ENCODE data around the gene LCTL. TPM values are rescaled to one million over a fixed set of nuclear protein-coding genes. Genes with fewer than 3 reads are reported as not detected.
"Not testable (repeated sequence)": the region's sequence is repeated elsewhere in the genome, so short reads cannot be mapped to it uniquely, and the experiment has no call there.

The LCTL gene
- total and polyA plus RNA-seq, 2 donors (not counting 1 experiment from before 2014, with no cell fraction given): not detected

- DNase-seq (no peak), ATAC-seq (ENCODE audit: low read depth) (no peak)
- H4K20me1 ChIP-seq (ENCODE audit: control insufficient read depth, insufficient read depth, low read length, poor library complexity, severe bottlenecking): no peaks in the 10 kb centered on the region
- H3K79me2 ChIP-seq (ENCODE audit: control insufficient read depth, insufficient read depth, low read length): no peaks in the 10 kb centered on the region
- H2AFZ ChIP-seq (ENCODE audit: insufficient read depth, low read depth, low read length, poor library complexity, severe bottlenecking): no peak overlapping the region
- Mint-ChIP-seq H3K9me3 (ENCODE audit: insufficient read depth) (no peaks in the 10 kb centered on the region), H3K4me1 (no peaks in the 10 kb centered on the region), H3K4me3 (no peak overlapping the region), H3K27me3 (peaks cover 13% of the 10 kb centered on the region), H3K27ac (no peak overlapping the region)
- intact Hi-C loops (cut with micrococcal nuclease): no loop called here
- WGBS (ENCODE audit: insufficient coverage): 98% methylated on average over 4 of the region's 4 CpGs
- H3K9ac ChIP-seq (ENCODE audit: low read length): no peak overlapping the region
- peaks cover 0 to 8% (median 0%) of the 10 kb centered on the region in 3 donors for H3K9me3 ChIP-seq (ENCODE audit: control extremely low read depth in 1 of 3, control insufficient read depth in 2 of 3, insufficient read depth in 1 of 3, low read length in 2 of 3)
- no peaks in the 10 kb centered on the region for H3K36me3 ChIP-seq (replicated peaks in 1 of 2; ENCODE audit: control extremely low read depth in 1 of 2, control insufficient read depth in 1 of 2, extremely low read depth in 1 of 2, insufficient read depth in 2 of 2, low read length in 1 of 2)
- H3K27ac ChIP-seq (ENCODE audit: low read length in 2 of 2): no peak overlapping the region
- TF ChIP-seq CTCF (IDR thresholded peaks at IDR 0.05) (no peak), EZH2 (IDR thresholded peaks at IDR 0.05; ENCODE audit: borderline replicate concordance, insufficient read depth, low read depth, low read length, poor library complexity, severe bottlenecking) (no peak)
- H3K4me3 ChIP-seq (ENCODE audit: control extremely low read depth in 1 of 5, extremely low read depth in 1 of 5, insufficient read depth in 1 of 5, low read depth in 2 of 5, low read length in 4 of 5): no peak overlapping the region
- no peaks in the 10 kb centered on the region for H3K4me1 ChIP-seq (ENCODE audit: control insufficient read depth in 2 of 2, insufficient read depth in 2 of 2, low read length in 2 of 2)
- ChIA-PET CTCF (no interaction called here), POLR2A (no interaction called here)
- no peak overlapping the region for H3K4me2 ChIP-seq (replicated peaks; ENCODE audit: low read depth, low read length, poor library complexity, severe bottlenecking)
- H3K27me3 ChIP-seq (replicated peaks in 1 of 4; ENCODE audit: control extremely low read depth in 1 of 4, control insufficient read depth in 3 of 4, insufficient read depth in 4 of 4, low read length in 3 of 4): peaks cover 0 to 14% (median 6%) of the 10 kb centered on the region in 4 experiments
Observed at GRCh38 chr15:66591322-66591862, 25.6 kb upstream of the LCTL start.

DNA sequence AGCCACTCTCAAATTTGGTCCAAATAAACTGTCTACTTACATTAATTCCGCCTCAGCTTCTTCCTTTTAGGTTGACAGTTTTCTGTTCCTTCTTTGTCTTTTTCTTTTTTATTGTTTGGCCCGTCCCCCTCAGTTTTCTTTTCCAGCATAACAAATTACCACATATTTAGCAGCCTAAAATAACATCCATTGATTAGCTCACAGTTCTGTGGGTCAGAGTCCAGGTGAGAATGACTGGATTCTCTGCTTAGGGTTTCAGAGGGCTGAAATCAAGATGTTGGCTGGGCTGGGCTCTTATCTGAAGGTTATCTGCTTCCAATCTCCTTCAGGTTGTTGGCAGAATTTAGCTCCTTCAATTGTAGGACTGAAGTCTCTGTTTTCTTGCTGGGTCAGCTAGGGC lies 24.6 kb upstream of the LCTL start:
- H3K9ac ChIP-seq (ENCODE audit: low read length): no peak overlapping the region
- no peak overlapping the region for H3K27ac Mint-ChIP-seq
- peaks cover 16% of the 10 kb centered on the region for H3K27me3 Mint-ChIP-seq
- no peaks in the 10 kb centered on the region for H3K36me3 ChIP-seq (replicated peaks in 1 of 2; ENCODE audit: control extremely low read depth in 1 of 2, control insufficient read depth in 1 of 2, extremely low read depth in 1 of 2, insufficient read depth in 2 of 2, low read length in 1 of 2)
- no peak overlapping the region for H3K27ac ChIP-seq (ENCODE audit: low read length in 2 of 2)
- ChIA-PET CTCF (interaction anchor here (1.8 kb wide), 1 partner anchor 28 kb away, joined by 4 read pairs; no protein-coding TSS in a partner anchor), POLR2A (no interaction called here)
- TF ChIP-seq CTCF (IDR thresholded peaks at IDR 0.05) (no peak), EZH2 (IDR thresholded peaks at IDR 0.05; ENCODE audit: borderline replicate concordance, insufficient read depth, low read depth, low read length, poor library complexity, severe bottlenecking) (no peak)
- H3K4me1 ChIP-seq (ENCODE audit: control insufficient read depth in 2 of 2, insufficient read depth in 2 of 2, low read length in 2 of 2): no peaks in the 10 kb centered on the region
- intact Hi-C loops (cut with micrococcal nuclease): no loop called here
- ATAC-seq (ENCODE audit: low read depth): no peak
- H3K4me2 ChIP-seq (replicated peaks; ENCODE audit: low read depth, low read length, poor library complexity, severe bottlenecking): no peak overlapping the region
- H2AFZ ChIP-seq (ENCODE audit: insufficient read depth, low read depth, low read length, poor library complexity, severe bottlenecking): no peak overlapping the region
- H4K20me1 ChIP-seq (ENCODE audit: control insufficient read depth, insufficient read depth, low read length, poor library complexity, severe bottlenecking): no peaks in the 10 kb centered on the region
- H3K4me1 Mint-ChIP-seq: no peaks in the 10 kb centered on the region
- WGBS (ENCODE audit: insufficient coverage): no CpG with 5 or more reads among the region's 2 CpGs
- peaks cover 0 to 19% (median 6%) of the 10 kb centered on the region in 4 experiments for H3K27me3 ChIP-seq (replicated peaks in 1 of 4; ENCODE audit: control extremely low read depth in 1 of 4, control insufficient read depth in 3 of 4, insufficient read depth in 4 of 4, low read length in 3 of 4)
- no peaks in the 10 kb centered on the region for H3K9me3 Mint-ChIP-seq (ENCODE audit: insufficient read depth)
- no peak overlapping the region for H3K4me3 ChIP-seq (ENCODE audit: control extremely low read depth in 1 of 5, extremely low read depth in 1 of 5, insufficient read depth in 1 of 5, low read depth in 2 of 5, low read length in 4 of 5)
- DNase-seq: no peak
- H3K9me3 ChIP-seq (ENCODE audit: control extremely low read depth in 1 of 3, control insufficient read depth in 2 of 3, insufficient read depth in 1 of 3, low read length in 2 of 3): peaks cover 0 to 8% (median 0%) of the 10 kb centered on the region in 3 donors
- H3K4me3 Mint-ChIP-seq: no peak overlapping the region
- no peaks in the 10 kb centered on the region for H3K79me2 ChIP-seq (ENCODE audit: control insufficient read depth, insufficient read depth, low read length)

GRCh38 chr15:66589429-66589828 lies 23.6 kb upstream of the LCTL start:
- WGBS (ENCODE audit: insufficient coverage): 96% methylated on average over 4 of the region's 6 CpGs
- peaks cover 16% of the 10 kb centered on the region for H3K27me3 Mint-ChIP-seq
- H4K20me1 ChIP-seq (ENCODE audit: control insufficient read depth, insufficient read depth, low read length, poor library complexity, severe bottlenecking); H3K27ac Mint-ChIP-seq; H3K9me3 ChIP-seq (ENCODE audit: control extremely low read depth in 1 of 3, control insufficient read depth in 2 of 3, insufficient read depth in 1 of 3, low read length in 2 of 3); intact Hi-C loops (cut with micrococcal nuclease); H3K9ac ChIP-seq (ENCODE audit: low read length); DNase-seq; POLR2A ChIA-PET; H2AFZ ChIP-seq (ENCODE audit: insufficient read depth, low read depth, low read length, poor library complexity, severe bottlenecking); H3K4me1 ChIP-seq (ENCODE audit: control insufficient read depth in 2 of 2, insufficient read depth in 2 of 2, low read length in 2 of 2); H3K4me2 ChIP-seq (replicated peaks; ENCODE audit: low read depth, low read length, poor library complexity, severe bottlenecking); H3K9me3 Mint-ChIP-seq (ENCODE audit: insufficient read depth); H3K79me2 ChIP-seq (ENCODE audit: control insufficient read depth, insufficient read depth, low read length); H3K4me3 Mint-ChIP-seq; H3K4me1 Mint-ChIP-seq; ATAC-seq (ENCODE audit: low read depth); H3K27ac ChIP-seq (ENCODE audit: low read length in 2 of 2); H3K36me3 ChIP-seq (replicated peaks in 1 of 2; ENCODE audit: control extremely low read depth in 1 of 2, control insufficient read depth in 1 of 2, extremely low read depth in 1 of 2, insufficient read depth in 2 of 2, low read length in 1 of 2); H3K4me3 ChIP-seq (ENCODE audit: control extremely low read depth in 1 of 5, extremely low read depth in 1 of 5, insufficient read depth in 1 of 5, low read depth in 2 of 5, low read length in 4 of 5): not testable (repeated sequence)
- CTCF ChIA-PET: interaction anchor here (1.8 kb wide), 1 partner anchor 29 kb away, joined by 4 read pairs; no protein-coding TSS in a partner anchor
- H3K27me3 ChIP-seq (replicated peaks in 1 of 4; ENCODE audit: control extremely low read depth in 1 of 4, control insufficient read depth in 3 of 4, insufficient read depth in 4 of 4, low read length in 3 of 4): peaks cover 0 to 19% (median 6%) of the 10 kb centered on the region in 4 experiments

Data from B cell (primary cell).